ENCODE measurements around the gene NUTM2D.
"Not testable (repeated sequence)": the region's sequence is repeated elsewhere in the genome, so short reads cannot be mapped to it uniquely, and the experiment has no call there.

GRCh38 chr10:87329131-87329530, 28.4 kb upstream of the NUTM2D start:
- TF ChIP-seq CTCF, POLR2A (IDR thresholded peaks at IDR 0.05): not testable (repeated sequence)

All from body of pancreas (tissue), 4 donors.